ENCODE results near the gene MCAT.

GRCh38 chr22:43171019-43171491, 27.9 kb upstream of the MCAT start:
- TF ChIP-seq, protein P1, sequence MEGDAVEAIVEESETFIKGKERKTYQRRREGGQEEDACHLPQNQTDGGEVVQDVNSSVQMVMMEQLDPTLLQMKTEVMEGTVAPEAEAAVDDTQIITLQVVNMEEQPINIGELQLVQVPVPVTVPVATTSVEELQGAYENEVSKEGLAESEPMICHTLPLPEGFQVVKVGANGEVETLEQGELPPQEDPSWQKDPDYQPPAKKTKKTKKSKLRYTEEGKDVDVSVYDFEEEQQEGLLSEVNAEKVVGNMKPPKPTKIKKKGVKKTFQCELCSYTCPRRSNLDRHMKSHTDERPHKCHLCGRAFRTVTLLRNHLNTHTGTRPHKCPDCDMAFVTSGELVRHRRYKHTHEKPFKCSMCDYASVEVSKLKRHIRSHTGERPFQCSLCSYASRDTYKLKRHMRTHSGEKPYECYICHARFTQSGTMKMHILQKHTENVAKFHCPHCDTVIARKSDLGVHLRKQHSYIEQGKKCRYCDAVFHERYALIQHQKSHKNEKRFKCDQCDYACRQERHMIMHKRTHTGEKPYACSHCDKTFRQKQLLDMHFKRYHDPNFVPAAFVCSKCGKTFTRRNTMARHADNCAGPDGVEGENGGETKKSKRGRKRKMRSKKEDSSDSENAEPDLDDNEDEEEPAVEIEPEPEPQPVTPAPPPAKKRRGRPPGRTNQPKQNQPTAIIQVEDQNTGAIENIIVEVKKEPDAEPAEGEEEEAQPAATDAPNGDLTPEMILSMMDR (IDR thresholded peaks at IDR 0.05), result no peak
- no peak for TF ChIP-seq EP300 (IDR thresholded peaks at IDR 0.05)

Data from tibial nerve (tissue), 4 donors.